Parathyroid adenoma (tissue), 2 donors: ENCODE results near the gene PKNOX2.

Experiments
- H2AFZ ChIP-seq: fragments of 300-600 bp; sonication (generic); one replicate; pipeline ENCODE4 v1.7.0; 2017; ENCODE audit warnings: antibody characterized with exemption, mild to moderate bottlenecking
- H3K27ac ChIP-seq: fragments of 300-600 bp; sonication (generic); one replicate; pipeline ENCODE4 v1.7.0; 2017
- H3K27me3 ChIP-seq: fragments of 300-600 bp; sonication (generic); one replicate; pipeline ENCODE4 v1.7.0; 2017; ENCODE audit warnings: low read length; ENCODE audit not compliant: control insufficient read depth, insufficient read depth
- H3K36me3 ChIP-seq: fragments of 300-600 bp; sonication (generic); one replicate; pipeline ENCODE4 v1.7.0; 2017; ENCODE audit warnings: low read length; ENCODE audit not compliant: control insufficient read depth, insufficient read depth
- H3K4me1 ChIP-seq: fragments of 300-600 bp; sonication (generic); one replicate; pipeline ENCODE4 v1.7.0; 2017; ENCODE audit warnings: control low read depth
- H3K4me2 ChIP-seq: fragments of 300-600 bp; sonication (generic); one replicate; pipeline ENCODE4 v1.7.0; 2017; ENCODE audit warnings: low read length
- H3K4me3 ChIP-seq: fragments of 300-600 bp; sonication (generic); one replicate; pipeline ENCODE4 v1.7.0; 2017; ENCODE audit warnings: low read depth, low read length
- H3K79me2 ChIP-seq: fragments of 300-600 bp; sonication (generic); one replicate; pipeline ENCODE4 v1.7.0; 2017; ENCODE audit warnings: control low read depth
- H3K9ac ChIP-seq: fragments of 300-600 bp; sonication (generic); one replicate; pipeline ENCODE4 v1.7.0; 2017; ENCODE audit warnings: mild to moderate bottlenecking
- H3K9me3 ChIP-seq: fragments of 300-600 bp; sonication (generic); one replicate; pipeline ENCODE4 v1.7.0; 2017; ENCODE audit warnings: low read length; ENCODE audit not compliant: control insufficient read depth
- CTCF ChIP-seq: fragments of 300-600 bp; sonication (generic); IDR thresholded peaks from one replicate; pipeline ENCODE4 v1.7.0; 2017; ENCODE audit warnings: antibody characterized with exemption, mild to moderate bottlenecking
- donor health status: primary hyperparathyroidism.

Gene PKNOX2

GRCh38 chr11:125327518-125328224 is 163.1 kb downstream of the PKNOX2 start:
- Histone ChIP-seq H3K27me3 (no peaks in the 10 kb centered on the region), H3K79me2 (no peaks in the 10 kb centered on the region), H3K36me3 (no peaks in the 10 kb centered on the region), H2AFZ (no peak overlapping the region), H3K4me3 (no peak overlapping the region), H3K9ac (no peak overlapping the region), H3K4me1 (no peaks in the 10 kb centered on the region), H3K4me2 (no peak overlapping the region), H3K27ac (no peak overlapping the region), H3K9me3 (no peaks in the 10 kb centered on the region)
- TF ChIP-seq CTCF: no peak

- no peaks in the 10 kb centered on the region for H3K27me3 ChIP-seq
Measured at GRCh38 chr11:125328225-125328580, 163.7 kb downstream of the PKNOX2 start.

GRCh38 chr11:125329786-125330185 is 165.2 kb downstream of the PKNOX2 start:
- no peak for TF ChIP-seq CTCF
- Histone ChIP-seq H2AFZ (no peak overlapping the region), H3K9ac (no peak overlapping the region), H3K36me3 (no peaks in the 10 kb centered on the region), H3K9me3 (no peaks in the 10 kb centered on the region), H3K4me1 (no peaks in the 10 kb centered on the region), H3K27ac (no peak overlapping the region), H3K4me2 (no peak overlapping the region), H3K79me2 (no peaks in the 10 kb centered on the region), H3K4me3 (no peak overlapping the region), H3K27me3 (no peaks in the 10 kb centered on the region)

More at GRCh38 chr11:125328225-125328580, 163.7 kb downstream of the PKNOX2 start:
- TF ChIP-seq CTCF: no peak
- Histone ChIP-seq H3K4me3 (no peak overlapping the region), H2AFZ (no peak overlapping the region), H3K36me3 (no peaks in the 10 kb centered on the region), H3K79me2 (no peaks in the 10 kb centered on the region), H3K4me1 (no peaks in the 10 kb centered on the region), H3K27ac (no peak overlapping the region), H3K9me3 (no peaks in the 10 kb centered on the region), H3K4me2 (no peak overlapping the region), H3K9ac (no peak overlapping the region)

- Histone ChIP-seq H3K9me3 (no peaks in the 10 kb centered on the region), H3K4me2 (no peak overlapping the region), H3K79me2 (no peaks in the 10 kb centered on the region), H3K4me3 (no peak overlapping the region), H3K9ac (no peak overlapping the region), H3K27ac (no peak overlapping the region), H2AFZ (no peak overlapping the region), H3K36me3 (no peaks in the 10 kb centered on the region), H3K4me1 (no peaks in the 10 kb centered on the region), H3K27me3 (no peaks in the 10 kb centered on the region)
- no peak for TF ChIP-seq CTCF
Measured at GRCh38 chr11:125330462-125331325, 166.1 kb downstream of the PKNOX2 start.
